HG03571 (cell line): ENCODE measurements around the gene EIF4G1.

Experiments used
- ATAC-seq: cut with Tn5 transposase; IDR thresholded peaks from one replicate; pipeline ENCODE4 v1.9.1; 2021; ENCODE audit not compliant: unreplicated experiment

The EIF4G1 gene

GRCh38 chr3:184306341-184306972 is 7.9 kb upstream of the EIF4G1 start:
- ATAC-seq = no peak

GRCh38 chr3:184307915-184308314 is 6.5 kb upstream of the EIF4G1 start:
- ATAC-seq = no peak

GRCh38 chr3:184308744-184309143 is 5.7 kb upstream of the EIF4G1 start:
- ATAC-seq = no peak

GRCh38 chr3:184311633-184312032 is 2.8 kb upstream of the EIF4G1 start:
- no peak for ATAC-seq

- ATAC-seq = peak; percentile 26
These were observed 515 bp downstream of the EIF4G1 start for GRCh38 chr3:184314700-184315542.

- ATAC-seq = no peak
These were observed 1.1 kb downstream of the EIF4G1 start for GRCh38 chr3:184315543-184315867.

- no peak for ATAC-seq
These were observed 1.7 kb downstream of the EIF4G1 start for GRCh38 chr3:184315871-184316661.

GRCh38 chr3:184316792-184317191 is 2.4 kb downstream of the EIF4G1 start:
- ATAC-seq = no peak

- ATAC-seq = no peak
These were observed 2.8 kb downstream of the EIF4G1 start for GRCh38 chr3:184317201-184317600.

- no peak for ATAC-seq
These were observed 5.7 kb downstream of the EIF4G1 start for GRCh38 chr3:184320104-184320445.

GRCh38 chr3:184321666-184322065 is 7.3 kb downstream of the EIF4G1 start:
- no peak for ATAC-seq

GRCh38 chr3:184322731-184323487 is 8.5 kb downstream of the EIF4G1 start:
- ATAC-seq = no peak

GRCh38 chr3:184323696-184324095 is 9.3 kb downstream of the EIF4G1 start:
- ATAC-seq = no peak

- no peak for ATAC-seq
These were observed 10.9 kb downstream of the EIF4G1 start for GRCh38 chr3:184325269-184325668.

- ATAC-seq = no peak
These were observed 11.4 kb downstream of the EIF4G1 start for GRCh38 chr3:184325715-184326369.

GRCh38 chr3:184327171-184327570 is 12.8 kb downstream of the EIF4G1 start:
- no peak for ATAC-seq

GRCh38 chr3:184328516-184328915 is 14.1 kb downstream of the EIF4G1 start:
- ATAC-seq = no peak

GRCh38 chr3:184332370-184333090 is 18.1 kb downstream of the EIF4G1 start:
- ATAC-seq = no peak

- no peak for ATAC-seq
These were observed 18.8 kb downstream of the EIF4G1 start for GRCh38 chr3:184333190-184333589.

GRCh38 chr3:184333700-184334099 is 19.3 kb downstream of the EIF4G1 start:
- no peak for ATAC-seq
